Mesothelial cell of epicardium (in vitro differentiated cells): Measurements from ENCODE around the gene SLC35A4. TPM values are rescaled to one million over a fixed set of nuclear protein-coding genes. Genes with fewer than 3 reads are reported as not detected.

ENCODE experiments used
- DNase-seq, 2 experiments: peaks; one replicate each; pipeline ENCODE4 v3.0.0; 2021; ENCODE audit warnings: low spot score in 2 of 2; ENCODE audit not compliant: unreplicated experiment in 2 of 2
- H3K27ac Mint-ChIP-seq: 2 replicates; pipeline ENCODE4 v1.8.0; 2021; ENCODE audit warnings: mixed read lengths
- H3K27me3 Mint-ChIP-seq: 2 replicates; pipeline ENCODE4 v1.8.0; 2021; ENCODE audit warnings: low read depth, mixed read lengths
- H3K36me3 Mint-ChIP-seq: 2 replicates; pipeline ENCODE4 v1.8.0; 2021; ENCODE audit warnings: mixed read lengths
- H3K4me1 Mint-ChIP-seq: 2 replicates; pipeline ENCODE4 v1.8.0; 2021; ENCODE audit warnings: mixed read lengths
- H3K4me3 Mint-ChIP-seq: 2 replicates; pipeline ENCODE4 v1.8.0; 2021; ENCODE audit warnings: mild to moderate bottlenecking, moderate library complexity, mixed read lengths
- H3K9me3 Mint-ChIP-seq: 2 replicates; pipeline ENCODE4 v1.8.0; 2021; ENCODE audit warnings: mixed read lengths
- CTCF ChIP-seq: fragments of 200-600 bp; sonication (generic); IDR thresholded peaks from one replicate; pipeline ENCODE4 v1.5.0; 2021; ENCODE audit warnings: antibody characterized with exemption; ENCODE audit not compliant: unreplicated experiment
- total RNA-seq: library from RNA; stranded (reverse); gene quantifications from 3 replicates; pipeline ENCODE4 v1.2.1, GENCODE V29; 2021

The SLC35A4 gene
- total RNA-seq, 1 donor from 2014 or later, result 61.5 TPM

- Mint-ChIP-seq H3K4me1 (peaks cover 34% of the 10 kb centered on the region), H3K27ac (no peak overlapping the region), H3K36me3 (peaks cover 2% of the 10 kb centered on the region), H3K4me3 (no peak overlapping the region), H3K27me3 (no peaks in the 10 kb centered on the region), H3K9me3 (no peaks in the 10 kb centered on the region)
- no peak for DNase-seq
- no peak for TF ChIP-seq CTCF
These were observed 4.4 kb upstream of the SLC35A4 start for GRCh38 chr5:140560227-140560626.

GRCh38 chr5:140561753-140562523 is 2.7 kb upstream of the SLC35A4 start:
- no peaks in the 10 kb centered on the region for H3K9me3 Mint-ChIP-seq
- H3K4me1 Mint-ChIP-seq, result peaks cover 28% of the 10 kb centered on the region
- no peak for DNase-seq
- TF ChIP-seq CTCF, result no peak
- no peaks in the 10 kb centered on the region for H3K27me3 Mint-ChIP-seq
- no peak overlapping the region for H3K27ac Mint-ChIP-seq
- H3K36me3 Mint-ChIP-seq, result peaks cover 7% of the 10 kb centered on the region
- no peak overlapping the region for H3K4me3 Mint-ChIP-seq

GRCh38 chr5:140563596-140563995 is 1.0 kb upstream of the SLC35A4 start:
- H3K27me3 Mint-ChIP-seq, result no peaks in the 10 kb centered on the region
- peak overlapping the region; percentile 96 for H3K27ac Mint-ChIP-seq
- H3K4me1 Mint-ChIP-seq, result peaks cover 23% of the 10 kb centered on the region
- peak overlapping the region; percentile 90 for H3K4me3 Mint-ChIP-seq
- no peak for TF ChIP-seq CTCF
- DNase-seq, result no peak
- no peaks in the 10 kb centered on the region for H3K9me3 Mint-ChIP-seq
- H3K36me3 Mint-ChIP-seq, result peaks cover 16% of the 10 kb centered on the region

- H3K27ac Mint-ChIP-seq, result peak overlapping the region; percentile 97
- H3K9me3 Mint-ChIP-seq, result no peaks in the 10 kb centered on the region
- H3K4me1 Mint-ChIP-seq, result peaks cover 23% of the 10 kb centered on the region
- H3K36me3 Mint-ChIP-seq, result peaks cover 16% of the 10 kb centered on the region
- peak overlapping the region; percentile 90 for H3K4me3 Mint-ChIP-seq
- H3K27me3 Mint-ChIP-seq, result no peaks in the 10 kb centered on the region
- no peak for DNase-seq
- no peak for TF ChIP-seq CTCF
These were observed 574 bp downstream of the SLC35A4 start for GRCh38 chr5:140565024-140565779.

- Mint-ChIP-seq H3K27ac (no peak overlapping the region), H3K36me3 (peaks cover 16% of the 10 kb centered on the region), H3K4me1 (peaks cover 23% of the 10 kb centered on the region), H3K9me3 (no peaks in the 10 kb centered on the region), H3K4me3 (peak overlapping the region; percentile 90), H3K27me3 (no peaks in the 10 kb centered on the region)
- DNase-seq, result no peak
- no peak for TF ChIP-seq CTCF
These were observed 1.1 kb downstream of the SLC35A4 start for GRCh38 chr5:140565780-140566095.
